ENCODE results near the gene OCA2.

DNA sequence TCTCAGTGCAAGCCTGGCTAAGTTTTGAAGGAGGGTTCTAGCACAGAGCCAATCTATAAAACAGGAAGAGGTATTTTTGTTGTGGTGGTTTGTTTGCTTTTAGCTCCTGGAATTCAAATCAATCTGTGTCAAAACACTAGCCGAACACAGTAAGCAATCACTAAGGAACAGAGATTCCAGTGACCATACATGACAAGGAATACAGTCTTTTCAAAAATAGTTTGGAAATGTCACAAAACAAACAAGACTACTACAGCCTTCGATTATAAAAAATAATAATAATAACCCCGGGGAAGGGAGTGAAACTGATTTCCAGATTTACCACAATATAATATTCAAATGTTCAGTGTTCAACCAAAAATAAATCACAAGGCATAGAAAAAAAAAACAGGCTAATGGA, 166.5 kb downstream of the OCA2 start:
- TF ChIP-seq TAF1 (IDR thresholded peaks at IDR 0.05; ENCODE audit: borderline replicate concordance, insufficient read depth, low read length) (no peak), POLR2AphosphoS5 (IDR thresholded peaks at IDR 0.05; ENCODE audit: low read depth, low read length) (no peak), SIN3A (IDR thresholded peaks at IDR 0.05; ENCODE audit: borderline replicate concordance, insufficient read depth, low read length) (no peak), FOXP2 (optimal IDR thresholded peaks at IDR 0.05; ENCODE audit: borderline replicate concordance, extremely low read depth, extremely low read length, insufficient read depth) (no peak)
- TF ChIP-seq, protein P1, sequence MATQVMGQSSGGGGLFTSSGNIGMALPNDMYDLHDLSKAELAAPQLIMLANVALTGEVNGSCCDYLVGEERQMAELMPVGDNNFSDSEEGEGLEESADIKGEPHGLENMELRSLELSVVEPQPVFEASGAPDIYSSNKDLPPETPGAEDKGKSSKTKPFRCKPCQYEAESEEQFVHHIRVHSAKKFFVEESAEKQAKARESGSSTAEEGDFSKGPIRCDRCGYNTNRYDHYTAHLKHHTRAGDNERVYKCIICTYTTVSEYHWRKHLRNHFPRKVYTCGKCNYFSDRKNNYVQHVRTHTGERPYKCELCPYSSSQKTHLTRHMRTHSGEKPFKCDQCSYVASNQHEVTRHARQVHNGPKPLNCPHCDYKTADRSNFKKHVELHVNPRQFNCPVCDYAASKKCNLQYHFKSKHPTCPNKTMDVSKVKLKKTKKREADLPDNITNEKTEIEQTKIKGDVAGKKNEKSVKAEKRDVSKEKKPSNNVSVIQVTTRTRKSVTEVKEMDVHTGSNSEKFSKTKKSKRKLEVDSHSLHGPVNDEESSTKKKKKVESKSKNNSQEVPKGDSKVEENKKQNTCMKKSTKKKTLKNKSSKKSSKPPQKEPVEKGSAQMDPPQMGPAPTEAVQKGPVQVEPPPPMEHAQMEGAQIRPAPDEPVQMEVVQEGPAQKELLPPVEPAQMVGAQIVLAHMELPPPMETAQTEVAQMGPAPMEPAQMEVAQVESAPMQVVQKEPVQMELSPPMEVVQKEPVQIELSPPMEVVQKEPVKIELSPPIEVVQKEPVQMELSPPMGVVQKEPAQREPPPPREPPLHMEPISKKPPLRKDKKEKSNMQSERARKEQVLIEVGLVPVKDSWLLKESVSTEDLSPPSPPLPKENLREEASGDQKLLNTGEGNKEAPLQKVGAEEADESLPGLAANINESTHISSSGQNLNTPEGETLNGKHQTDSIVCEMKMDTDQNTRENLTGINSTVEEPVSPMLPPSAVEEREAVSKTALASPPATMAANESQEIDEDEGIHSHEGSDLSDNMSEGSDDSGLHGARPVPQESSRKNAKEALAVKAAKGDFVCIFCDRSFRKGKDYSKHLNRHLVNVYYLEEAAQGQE (IDR thresholded peaks at IDR 0.05; ENCODE audit: insufficient read depth in 1 of 2, low read depth in 2 of 2, low read length in 2 of 2) = no peak

Measured in PFSK-1 (cell line).